ENCODE measurements around the gene ORAI3. TPM values are rescaled to one million over a fixed set of nuclear protein-coding genes. Genes with fewer than 3 reads are reported as not detected.

Gene ORAI3
- polyA plus RNA-seq, 6 donors from 2014 or later = 65.8 to 83.4 (median 78.3) TPM

GRCh38 chr16:30986129-30986991 lies 37.5 kb downstream of the ORAI3 start:
- ATAC-seq (ENCODE audit: low read depth in 2 of 2) = no peak
- Mint-ChIP-seq H3K36me3 (peaks cover 0 to 7% of the 10 kb centered on the region in 2 donors), H3K9me3 (no peaks in the 10 kb centered on the region), H3K27ac (peak overlapping the region in 2 of 6 donors; percentile 56 to 71), H3K4me1 (peaks cover 0 to 7% (median 2%) of the 10 kb centered on the region in 3 donors), H3K4me3 (peak overlapping the region in 1 of 8 donors; percentile 53), H3K27me3 (peaks cover 0 to 6% (median 0%) of the 10 kb centered on the region in 3 donors)
- no peak for DNase-seq

GRCh38 chr16:30987581-30988190 lies 38.8 kb downstream of the ORAI3 start:
- H3K36me3 Mint-ChIP-seq = peaks cover 0 to 4% of the 10 kb centered on the region in 2 donors
- H3K4me1 Mint-ChIP-seq = peaks cover 0 to 4% (median 2%) of the 10 kb centered on the region in 3 donors

GRCh38 chr16:30989469-30990047 lies 40.7 kb downstream of the ORAI3 start:
- DNase-seq (no peak), ATAC-seq (ENCODE audit: low read depth in 2 of 2) (no peak)
- H3K27me3 Mint-ChIP-seq = peaks cover 0 to 6% (median 0%) of the 10 kb centered on the region in 3 donors
- no peaks in the 10 kb centered on the region for H3K9me3 Mint-ChIP-seq
- peaks cover 0 to under 1% (median 0%) of the 10 kb centered on the region in 3 donors for H3K4me1 Mint-ChIP-seq
- no peaks in the 10 kb centered on the region for H3K36me3 Mint-ChIP-seq
- H3K4me3 Mint-ChIP-seq = no peak overlapping the region
- no peak overlapping the region for H3K27ac Mint-ChIP-seq

More at GRCh38 chr16:30987581-30988190, 38.8 kb downstream of the ORAI3 start:
- no peaks in the 10 kb centered on the region for H3K9me3 Mint-ChIP-seq
- DNase-seq (no peak), ATAC-seq (ENCODE audit: low read depth in 2 of 2) (no peak)
- peaks cover 0 to 6% (median 0%) of the 10 kb centered on the region in 3 donors for H3K27me3 Mint-ChIP-seq
- H3K4me3 Mint-ChIP-seq = no peak overlapping the region
- H3K27ac Mint-ChIP-seq = no peak overlapping the region

DNA sequence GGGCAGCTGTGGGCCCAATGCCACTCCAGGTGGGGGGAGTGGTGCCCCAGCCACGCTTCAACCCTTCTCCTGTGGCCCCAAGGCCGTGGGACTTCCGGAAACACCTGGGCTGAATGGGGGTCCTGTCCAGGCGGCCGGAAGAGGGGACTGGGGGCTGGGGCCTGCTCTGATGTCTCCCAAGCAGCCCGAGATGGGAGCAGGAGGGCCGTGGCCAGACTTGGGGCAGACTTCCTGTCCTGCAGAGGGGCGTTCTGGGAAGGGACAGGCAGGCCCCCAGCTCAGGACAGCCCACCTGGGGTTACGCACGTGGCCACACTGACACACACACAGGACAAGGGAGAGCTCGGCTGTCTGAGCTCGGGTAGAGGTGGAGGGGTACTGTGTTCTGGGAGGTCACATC lies 41.2 kb downstream of the ORAI3 start:
- ATAC-seq (ENCODE audit: low read depth in 2 of 2) (no peak), DNase-seq (no peak)
- no peak overlapping the region for H3K27ac Mint-ChIP-seq
- H3K36me3 Mint-ChIP-seq = no peaks in the 10 kb centered on the region
- peaks cover 0 to 6% (median 0%) of the 10 kb centered on the region in 3 donors for H3K27me3 Mint-ChIP-seq
- H3K4me3 Mint-ChIP-seq = peak overlapping the region in 1 of 8 donors; percentile 80
- no peaks in the 10 kb centered on the region for H3K9me3 Mint-ChIP-seq
- no peaks in the 10 kb centered on the region for H3K4me1 Mint-ChIP-seq

DNA sequence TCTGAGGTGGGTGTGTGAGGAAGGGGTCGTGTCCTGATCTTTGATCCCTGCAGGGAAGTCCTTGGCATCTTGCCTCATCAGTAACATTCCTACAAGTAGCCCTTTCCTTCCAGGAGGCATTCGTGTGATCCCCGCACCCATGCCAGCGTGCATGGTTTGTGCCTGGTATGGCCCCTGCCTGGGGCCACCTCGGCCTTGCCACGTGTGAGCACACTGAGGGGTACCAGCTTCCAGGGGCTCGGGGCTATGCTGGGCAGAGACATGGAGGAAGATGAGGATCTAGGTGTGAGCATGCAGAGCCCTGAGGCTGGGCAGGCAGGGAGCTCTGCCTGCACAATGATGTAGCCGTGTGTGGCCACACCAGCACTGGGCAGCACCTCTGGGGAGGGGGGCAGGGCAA lies 42.2 kb downstream of the ORAI3 start:
- Mint-ChIP-seq H3K9me3 (no peaks in the 10 kb centered on the region), H3K4me1 (no peaks in the 10 kb centered on the region), H3K27ac (no peak overlapping the region), H3K27me3 (peaks cover 0 to 6% (median 0%) of the 10 kb centered on the region in 3 donors), H3K4me3 (no peak overlapping the region), H3K36me3 (no peaks in the 10 kb centered on the region)
- DNase-seq = no peak
- no peak for ATAC-seq (ENCODE audit: low read depth in 2 of 2)

DNA sequence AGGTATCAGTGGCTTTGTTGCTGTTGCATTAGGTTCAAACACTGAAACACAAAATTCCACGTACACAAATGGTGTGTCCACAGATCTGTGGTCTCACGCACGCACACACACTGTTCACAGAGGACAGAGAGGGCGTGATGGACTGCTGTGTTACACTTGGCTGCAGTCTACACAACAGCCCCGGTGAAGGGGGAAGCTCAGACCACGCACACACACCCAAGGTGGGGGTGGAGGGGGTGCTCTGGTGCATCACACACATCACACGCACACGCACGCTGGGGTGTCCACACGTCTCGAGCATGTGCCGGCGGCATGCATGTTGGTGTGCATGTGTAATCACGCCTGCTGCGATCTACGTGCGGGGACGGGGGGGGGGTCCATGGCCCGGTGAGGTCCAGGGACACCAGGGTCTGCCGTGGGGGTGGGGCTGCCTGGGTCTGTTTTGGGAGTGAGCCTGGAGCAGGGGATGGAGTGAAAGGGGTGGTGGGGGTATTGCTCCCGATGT lies 43.5 kb downstream of the ORAI3 start:
- no peaks in the 10 kb centered on the region for H3K36me3 Mint-ChIP-seq
- ATAC-seq (ENCODE audit: low read depth in 2 of 2) (no peak), DNase-seq (no peak)
- peaks cover 0 to 6% (median 0%) of the 10 kb centered on the region in 3 donors for H3K27me3 Mint-ChIP-seq
- H3K27ac Mint-ChIP-seq = no peak overlapping the region
- peaks cover 0 to 3% (median 0%) of the 10 kb centered on the region in 3 donors for H3K4me1 Mint-ChIP-seq
- H3K9me3 Mint-ChIP-seq = no peaks in the 10 kb centered on the region
- H3K4me3 Mint-ChIP-seq = no peak overlapping the region

DNA sequence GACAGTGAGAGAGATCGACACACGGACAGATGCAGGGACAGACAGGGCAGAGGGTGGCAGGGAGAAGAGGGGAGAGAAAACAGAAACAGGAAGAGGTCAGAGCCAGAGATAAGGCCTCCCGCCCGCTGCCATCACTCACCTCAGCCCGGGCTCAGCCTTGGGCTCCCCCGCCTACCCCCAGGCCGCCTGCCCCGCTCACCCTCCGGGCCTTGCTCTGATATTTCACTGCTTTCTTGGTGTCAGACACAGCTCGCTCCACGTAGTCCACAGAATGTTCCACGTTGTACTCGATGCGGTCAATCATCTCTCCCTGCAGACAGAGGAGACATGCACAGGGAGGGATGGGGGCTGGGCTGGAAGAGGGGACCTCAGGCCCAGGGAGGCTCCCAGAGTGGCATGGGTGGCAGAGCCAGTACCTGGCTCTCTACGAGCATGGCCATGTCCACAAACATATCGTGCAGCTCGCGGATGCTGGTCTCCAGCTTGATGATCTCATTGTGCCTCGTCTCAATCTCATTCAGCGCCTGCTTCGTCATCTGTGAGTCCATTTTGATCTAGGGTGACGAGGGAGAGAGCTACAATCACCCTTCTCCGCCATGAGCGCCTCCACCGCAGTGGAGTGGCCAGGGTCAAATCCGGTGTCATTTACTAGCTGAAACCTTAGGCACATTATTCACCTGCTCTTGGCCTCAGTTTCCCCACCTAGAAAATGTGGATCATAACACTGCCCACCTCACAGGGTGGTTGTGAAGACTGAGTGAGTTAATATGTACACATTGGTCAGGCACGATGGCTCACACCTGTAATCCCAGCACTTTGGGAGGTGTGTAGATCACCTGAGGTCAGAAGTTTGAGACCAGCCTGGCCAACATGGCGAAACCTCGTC lies 44.3 kb downstream of the ORAI3 start:
- DNase-seq = no peak
- Mint-ChIP-seq H3K36me3 (no peaks in the 10 kb centered on the region), H3K9me3 (no peaks in the 10 kb centered on the region), H3K27ac (peak overlapping the region in 2 of 6 donors; percentile 7 to 14), H3K4me1 (peaks cover 0 to 3% (median 0%) of the 10 kb centered on the region in 3 donors), H3K4me3 (peak overlapping the region in 1 of 8 donors; percentile 66), H3K27me3 (peaks cover 0 to 6% (median 0%) of the 10 kb centered on the region in 3 donors)
- ATAC-seq (ENCODE audit: low read depth in 2 of 2) = no peak

DNA sequence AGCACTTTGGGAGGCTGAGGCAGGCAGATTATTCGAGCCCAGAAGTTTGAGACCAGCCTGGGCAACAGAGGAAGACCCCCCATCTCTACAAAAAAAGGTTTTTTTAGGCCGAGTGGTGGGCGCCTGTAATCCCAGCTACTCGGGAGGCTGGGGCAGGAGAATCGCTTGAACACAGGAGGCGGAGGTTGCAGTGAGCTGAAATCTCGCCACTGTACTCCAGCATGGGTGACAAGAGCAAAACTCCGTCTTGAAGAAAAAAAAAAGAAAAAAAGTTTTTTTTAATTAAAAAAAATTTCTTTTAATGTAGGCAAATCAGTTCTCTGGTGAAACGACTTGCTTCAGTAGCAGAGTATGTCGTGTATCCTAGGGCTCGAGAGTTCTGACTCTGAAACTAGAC lies 47.1 kb downstream of the ORAI3 start:
- Mint-ChIP-seq H3K36me3 (no peaks in the 10 kb centered on the region), H3K4me3 (peak overlapping the region; percentile 18 to 79 (median 66)), H3K9me3 (no peaks in the 10 kb centered on the region), H3K27ac (peak overlapping the region in 3 of 6 donors; percentile 64 to 87 (median 76)), H3K27me3 (peaks cover 0 to 5% (median 0%) of the 10 kb centered on the region in 3 donors), H3K4me1 (peaks cover 0 to 3% (median 0%) of the 10 kb centered on the region in 3 donors)
- no peak for ATAC-seq (ENCODE audit: low read depth in 2 of 2)
- DNase-seq = no peak

DNA sequence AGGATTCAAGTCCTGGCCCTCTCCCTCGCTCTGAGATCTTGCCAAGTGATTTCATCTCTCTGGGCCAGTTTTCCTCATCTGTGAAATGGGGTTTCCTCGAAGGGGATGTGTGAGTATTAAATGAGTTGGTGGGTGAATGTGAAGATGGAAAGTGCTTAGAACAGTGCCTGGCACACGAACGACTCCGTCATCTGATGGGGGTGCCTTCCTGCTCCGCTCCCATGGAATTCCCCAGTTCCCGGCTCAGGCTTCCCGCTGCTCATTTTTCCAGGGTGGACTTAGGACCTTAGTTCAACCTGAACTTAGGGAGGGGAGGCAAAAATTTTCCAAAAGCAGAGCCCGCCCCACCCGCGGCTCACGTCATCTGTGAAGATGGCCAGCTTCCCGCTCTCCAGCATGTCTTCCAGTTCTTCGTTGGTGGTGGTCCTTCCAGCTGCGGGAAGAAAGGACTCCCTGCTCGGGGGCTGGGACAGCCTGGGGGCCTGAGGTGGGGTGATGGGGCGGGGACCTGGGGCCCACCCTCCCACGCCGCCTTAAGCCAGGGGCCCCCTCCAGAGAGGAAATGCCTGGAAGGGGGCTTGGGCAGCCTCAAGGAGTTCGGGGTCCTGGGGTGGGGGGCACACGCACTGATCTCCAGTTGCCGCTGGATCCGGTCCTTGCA lies 47.6 kb downstream of the ORAI3 start:
- Mint-ChIP-seq H3K27ac (peak overlapping the region in 4 of 6 donors; percentile 64 to 87 (median 73)), H3K4me1 (peaks cover 0 to 3% (median 0%) of the 10 kb centered on the region in 3 donors), H3K36me3 (no peaks in the 10 kb centered on the region), H3K4me3 (peak overlapping the region; percentile 74 to 93 (median 82)), H3K27me3 (peaks cover 0 to under 1% (median 0%) of the 10 kb centered on the region in 3 donors), H3K9me3 (no peaks in the 10 kb centered on the region)
- ATAC-seq (ENCODE audit: low read depth in 2 of 2) = no peak
- DNase-seq = no peak

DNA sequence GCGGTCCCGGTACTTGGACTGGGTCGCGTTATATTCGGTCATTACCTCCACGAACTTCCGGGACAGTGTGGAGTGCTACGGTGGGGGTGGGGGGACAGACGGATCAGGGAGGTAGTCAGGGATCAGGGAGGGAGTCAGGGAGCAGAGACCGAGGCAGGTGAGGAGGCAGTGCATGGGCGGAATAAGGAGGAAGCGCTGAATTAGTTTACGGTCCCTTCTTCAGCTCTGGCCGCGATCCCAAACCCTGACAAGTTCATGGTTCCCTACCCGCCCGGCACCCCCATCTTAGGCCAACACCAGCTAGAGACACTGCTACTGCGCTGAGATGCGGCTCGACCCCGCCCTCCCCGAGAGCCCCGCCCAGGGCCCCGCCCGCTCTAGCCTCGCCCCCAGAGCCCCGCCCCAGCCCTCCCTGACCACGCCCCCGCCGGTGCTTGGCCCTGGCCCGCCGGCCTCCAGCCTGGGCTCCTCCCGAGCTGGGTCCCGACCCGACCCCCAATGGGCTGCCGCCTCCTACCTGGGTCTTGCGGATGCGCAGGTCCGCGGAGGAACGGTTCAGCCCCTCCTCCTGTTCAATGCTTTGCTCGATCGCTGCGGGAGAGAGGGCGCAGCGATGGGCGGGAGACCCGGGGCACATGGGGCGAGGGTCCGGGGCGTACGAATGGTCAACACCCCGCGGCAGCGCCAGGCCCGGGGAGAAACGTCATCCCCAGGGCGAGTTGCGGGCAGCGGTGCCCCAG lies 48.3 kb downstream of the ORAI3 start:
- peak overlapping the region; percentile 76 to 93 (median 82) for H3K4me3 Mint-ChIP-seq
- ATAC-seq (ENCODE audit: low read depth in 2 of 2) (peak; percentile 98), DNase-seq (peak; percentile 61)
- H3K27me3 Mint-ChIP-seq = peaks cover 2 to 8% (median 5%) of the 10 kb centered on the region in 3 donors
- no peaks in the 10 kb centered on the region for H3K9me3 Mint-ChIP-seq
- H3K36me3 Mint-ChIP-seq = no peaks in the 10 kb centered on the region
- H3K27ac Mint-ChIP-seq = peak overlapping the region in 4 of 6 donors; percentile 70 to 84 (median 74)
- H3K4me1 Mint-ChIP-seq = peaks cover 0 to 3% (median 0%) of the 10 kb centered on the region in 3 donors

DNA sequence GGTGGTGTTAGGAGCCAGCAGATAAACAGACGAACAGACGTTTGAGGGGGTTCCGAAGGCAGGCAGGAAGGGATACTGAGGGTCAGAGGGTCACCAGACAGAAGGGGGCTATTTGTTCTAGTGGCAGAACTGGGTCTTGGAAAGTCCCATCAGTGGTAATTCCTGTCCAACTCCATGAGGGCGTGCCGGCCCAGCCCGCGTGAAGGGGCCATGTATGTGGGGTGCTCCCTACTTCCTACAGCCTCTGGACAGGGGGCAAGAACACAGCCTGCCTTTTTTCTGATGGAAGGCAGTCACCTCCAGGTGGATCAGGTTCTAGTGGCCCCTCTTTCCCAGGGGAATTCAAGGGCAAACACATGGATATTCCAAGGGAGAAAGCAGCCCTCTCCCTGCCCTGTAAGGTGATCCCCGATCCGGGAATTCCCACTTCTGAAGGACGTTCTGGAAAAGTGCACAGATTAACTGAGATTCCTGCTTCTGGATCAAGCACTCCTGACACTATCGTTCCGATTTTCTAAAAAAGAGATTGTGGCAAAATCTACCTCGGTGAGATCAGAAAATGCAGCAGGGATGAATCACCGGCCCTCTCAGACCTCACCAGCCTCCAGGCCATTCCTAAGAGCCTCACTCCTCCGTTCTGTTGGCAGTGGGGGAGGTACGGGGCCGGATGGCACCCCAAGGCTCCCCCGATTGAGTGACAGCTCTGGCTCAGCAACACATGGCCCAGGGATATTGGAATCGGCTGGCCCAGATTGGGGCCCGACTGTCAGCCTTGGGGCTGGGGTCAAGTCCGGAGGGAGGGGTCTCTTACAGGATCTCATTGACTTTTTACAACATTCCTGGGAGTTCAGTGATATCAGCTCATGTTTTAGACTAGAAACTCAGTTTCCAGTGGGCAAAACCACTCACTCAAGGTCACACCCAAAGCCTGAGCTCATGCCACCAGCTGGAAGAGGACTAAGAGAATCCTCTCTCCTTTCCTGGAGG lies 49.1 kb downstream of the ORAI3 start:
- H3K4me1 Mint-ChIP-seq = peaks cover 0 to 3% (median 0%) of the 10 kb centered on the region in 3 donors
- peak overlapping the region in 1 of 6 donors; percentile 72 for H3K27ac Mint-ChIP-seq
- no peak for DNase-seq

More for the DNA sequence above, 49.1 kb downstream of the ORAI3 start:
- ATAC-seq (ENCODE audit: low read depth in 2 of 2) = no peak
- peaks cover 4 to 9% (median 7%) of the 10 kb centered on the region in 3 donors for H3K27me3 Mint-ChIP-seq
- H3K9me3 Mint-ChIP-seq = no peaks in the 10 kb centered on the region
- peak overlapping the region; percentile 45 to 93 (median 78) for H3K4me3 Mint-ChIP-seq
- H3K36me3 Mint-ChIP-seq = no peaks in the 10 kb centered on the region
